DLD1 (cell line): ENCODE data around the gene POLA1.
"Not testable (repeated sequence)": the region's sequence is repeated elsewhere in the genome, so short reads cannot be mapped to it uniquely, and the experiment has no call there.

ENCODE experiments used
- in situ Hi-C: cut with HindIII; loops from 2 replicates; pipeline ENCODE4 v1.10.0; 2017; ENCODE audit warnings: low sequenced_read_pairs

Gene POLA1

DNA sequence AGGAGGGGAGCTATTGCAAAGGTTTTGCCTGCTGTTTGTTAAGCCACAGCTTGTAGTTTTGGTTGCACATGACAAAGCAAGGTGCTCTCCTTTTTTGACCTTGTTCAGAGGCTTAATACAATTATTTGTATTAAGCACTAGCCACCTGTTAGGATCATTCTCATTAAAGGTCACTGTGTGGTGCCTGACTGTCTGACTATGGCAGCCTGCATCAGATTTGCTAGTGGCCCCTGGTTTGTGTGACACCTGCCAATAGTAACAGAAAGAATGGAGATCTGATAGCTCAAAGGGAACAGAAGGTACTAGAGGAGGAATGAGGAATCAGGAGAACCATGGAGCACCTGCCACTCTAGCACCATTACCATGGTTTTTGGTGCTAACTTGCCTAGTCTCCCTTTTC, 102.5 kb downstream of the POLA1 start:
- in situ Hi-C loops, result no loop called here

DNA sequence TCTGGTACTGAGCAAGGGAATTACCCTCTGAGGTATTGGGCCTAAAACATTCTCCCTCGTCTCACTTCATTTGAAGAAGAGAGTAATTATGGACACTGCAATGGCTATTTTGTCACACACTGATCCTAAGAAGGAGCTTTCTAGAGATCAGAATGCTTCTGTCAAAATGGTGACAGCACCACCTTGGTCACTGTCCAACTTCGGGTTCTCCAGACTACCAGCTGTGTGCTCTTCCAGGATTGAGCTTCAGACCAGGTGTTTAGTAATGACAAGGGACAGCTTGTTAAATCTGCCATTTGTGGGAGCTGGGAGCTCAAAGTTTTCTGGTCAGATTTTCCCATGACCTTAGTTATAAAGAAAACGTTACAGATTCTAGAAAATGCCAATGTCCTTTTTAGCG, 105.4 kb downstream of the POLA1 start:
- in situ Hi-C loops, result no loop called here

DNA sequence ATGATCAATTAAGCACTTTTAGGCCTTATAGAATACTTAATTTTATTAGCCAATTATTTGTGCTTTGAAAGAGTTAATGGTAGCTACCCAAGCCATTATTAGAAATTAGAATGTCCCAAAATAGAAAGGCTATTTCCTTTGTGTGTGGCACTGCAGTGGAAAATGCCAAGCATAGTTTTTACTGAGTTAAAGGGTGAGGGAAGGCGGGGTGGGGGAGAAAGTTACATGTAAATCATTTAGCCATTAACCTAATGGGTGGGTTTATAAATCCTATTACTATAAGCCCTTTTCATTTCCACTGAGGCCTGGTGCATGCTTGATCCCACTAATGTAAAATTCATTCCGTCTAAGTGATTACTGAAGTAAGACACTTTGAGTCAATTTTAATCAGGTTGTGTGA, 105.8 kb downstream of the POLA1 start:
- in situ Hi-C loops, result no loop called here

DNA sequence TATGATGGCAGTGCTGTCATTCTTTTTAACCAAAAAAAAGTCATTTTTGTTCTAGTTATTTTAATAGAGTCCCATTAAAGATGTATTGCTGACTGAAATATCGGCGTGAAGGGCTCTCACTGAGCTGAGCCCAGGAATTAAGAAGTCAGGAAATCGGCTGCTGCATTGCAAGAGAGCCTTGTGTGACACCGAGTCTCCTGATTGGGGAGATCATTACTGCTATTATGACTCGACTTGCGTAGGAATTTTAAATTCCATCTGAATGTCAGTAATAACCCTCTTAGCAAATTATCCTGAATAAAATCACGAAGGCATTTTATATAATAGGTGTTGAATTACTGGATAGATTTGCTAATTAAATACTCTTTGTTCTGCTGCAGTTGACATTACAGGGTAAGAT, 111.5 kb downstream of the POLA1 start:
- in situ Hi-C loops, result no loop called here

DNA sequence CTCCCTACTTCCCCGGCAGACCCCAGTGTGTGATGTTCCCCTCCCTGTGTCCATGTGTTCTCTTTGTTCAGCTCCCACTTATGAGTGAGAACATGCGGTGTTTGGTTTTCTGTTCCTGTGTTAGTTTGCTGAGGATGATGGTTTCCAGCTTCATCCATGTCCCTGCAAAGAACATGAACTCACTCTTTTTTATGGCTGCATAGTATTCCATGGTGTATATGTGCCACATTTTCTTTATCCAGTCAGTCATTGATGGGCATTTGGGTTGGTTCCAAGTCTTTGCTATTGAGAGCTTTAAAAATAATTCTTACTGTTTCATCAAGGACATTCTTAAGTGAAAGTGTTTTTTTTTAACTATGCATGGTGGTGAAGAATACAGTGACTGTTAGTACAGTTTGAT, 126.1 kb downstream of the POLA1 start:
- in situ Hi-C loops, result not testable (repeated sequence)

DNA sequence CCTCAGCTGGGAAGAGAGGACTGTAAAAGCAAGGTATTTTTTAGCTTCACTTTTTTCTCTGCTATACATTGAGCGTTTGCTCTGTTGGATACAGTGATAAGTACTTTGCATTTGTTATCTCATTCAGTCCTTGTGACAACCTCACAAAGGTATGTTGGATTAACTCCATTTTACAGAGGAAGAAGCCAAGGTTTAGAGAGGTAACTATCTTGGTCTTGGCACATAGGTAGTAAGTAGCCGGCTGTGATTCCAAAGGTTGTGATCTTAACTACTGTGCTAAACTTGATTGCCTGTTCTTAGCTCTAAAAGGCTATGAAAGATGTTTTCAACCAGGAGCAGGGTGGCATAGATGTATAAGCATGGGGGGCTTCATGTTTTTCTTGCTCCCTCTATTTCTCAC, 134.4 kb downstream of the POLA1 start:
- in situ Hi-C loops, result no loop called here

DNA sequence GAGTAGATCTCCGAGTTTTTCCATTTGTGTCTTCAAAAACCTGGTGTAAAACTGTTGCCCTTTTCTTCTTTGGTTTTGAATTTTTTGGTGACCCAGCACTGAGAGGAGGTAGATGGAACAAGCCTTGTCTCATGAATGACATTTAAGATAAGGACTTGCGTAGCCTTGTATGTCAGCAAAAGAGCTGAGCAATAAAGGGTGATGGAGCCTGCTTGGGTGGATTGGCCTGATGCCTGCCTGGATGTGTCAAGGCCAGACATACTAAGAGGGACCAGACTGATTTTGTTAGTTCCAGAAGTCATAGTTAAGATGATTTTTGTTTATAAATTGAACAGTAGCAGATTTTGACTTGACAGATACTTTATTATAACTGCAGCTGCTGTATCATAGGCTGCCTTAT, 134.9 kb downstream of the POLA1 start:
- in situ Hi-C loops, result no loop called here

DNA sequence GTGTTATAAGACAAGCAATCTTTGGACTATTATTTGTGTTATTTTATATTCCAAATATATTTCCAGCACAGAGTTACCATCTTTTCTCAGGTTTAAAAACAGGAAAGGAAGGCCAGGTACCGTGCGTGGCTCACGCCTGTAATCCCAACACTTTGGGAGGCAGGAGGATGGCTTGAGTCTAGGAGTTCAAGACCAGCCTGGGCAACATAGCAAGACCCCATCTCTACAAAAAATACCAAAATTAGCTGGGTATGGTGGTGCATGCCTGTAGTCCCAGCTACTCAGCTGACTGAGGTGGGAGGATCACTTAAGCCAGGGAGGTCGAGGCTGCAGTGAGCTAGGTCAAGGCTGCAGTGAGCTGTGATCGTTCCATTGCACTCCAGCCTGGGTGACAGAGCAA, 140.0 kb downstream of the POLA1 start:
- in situ Hi-C loops, result no loop called here

DNA sequence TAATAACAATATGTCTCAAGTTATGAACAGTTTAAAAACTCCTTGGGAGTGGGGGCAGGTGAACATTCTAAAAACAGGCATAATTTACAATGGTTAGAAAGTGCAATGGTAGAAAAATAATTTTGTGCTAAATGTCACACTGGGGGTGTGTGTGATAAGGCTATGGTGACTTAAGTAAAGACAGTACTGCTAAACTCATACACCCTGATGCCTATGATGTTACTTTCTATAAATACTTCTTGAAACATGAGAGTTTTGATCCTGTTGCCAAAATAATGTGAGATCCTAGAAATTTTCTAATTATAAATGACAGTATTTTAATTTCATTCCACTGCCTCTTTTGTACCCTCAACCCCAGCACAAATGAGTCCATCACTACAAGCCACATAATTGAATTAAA, 144.2 kb downstream of the POLA1 start:
- in situ Hi-C loops, result no loop called here

DNA sequence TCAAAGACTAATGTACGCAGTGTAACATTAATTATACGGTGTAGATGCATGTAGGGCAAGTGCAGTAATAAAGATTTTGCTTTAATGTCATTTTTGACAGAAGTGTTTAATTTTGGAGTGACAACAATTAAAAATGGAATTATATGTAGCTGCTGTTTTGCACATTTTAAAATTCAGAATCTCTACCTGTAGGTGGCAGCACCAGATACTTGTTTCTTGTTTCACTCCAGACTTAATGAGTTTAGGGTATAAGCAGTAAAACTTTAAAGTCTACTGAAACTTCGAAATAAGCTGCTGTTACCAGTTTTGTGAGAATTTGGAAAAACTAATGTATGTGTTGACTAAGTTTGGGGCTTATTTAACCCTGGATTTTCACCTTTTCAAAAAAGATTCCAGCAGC, 144.9 kb downstream of the POLA1 start:
- in situ Hi-C loops, result no loop called here

DNA sequence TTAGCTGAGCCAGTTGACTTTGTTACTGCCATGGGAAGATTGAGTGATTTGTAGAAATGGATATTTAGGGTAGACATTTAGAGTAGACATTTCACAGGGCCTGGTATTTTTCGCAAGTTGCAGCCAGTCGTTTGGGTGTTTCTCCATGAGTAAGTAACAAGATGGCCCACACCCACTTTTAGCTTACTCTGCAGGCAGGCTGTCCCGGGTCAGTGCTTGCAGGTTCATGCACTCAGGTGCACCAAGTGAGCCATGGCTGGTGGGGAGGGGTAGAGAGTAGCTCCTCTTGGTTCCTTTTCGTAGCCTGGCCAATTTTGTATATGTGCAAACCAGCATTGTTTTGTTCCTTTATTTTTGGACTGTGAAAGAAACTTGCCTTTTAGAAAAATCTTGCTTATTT, 145.6 kb downstream of the POLA1 start:
- in situ Hi-C loops, result no loop called here

DNA sequence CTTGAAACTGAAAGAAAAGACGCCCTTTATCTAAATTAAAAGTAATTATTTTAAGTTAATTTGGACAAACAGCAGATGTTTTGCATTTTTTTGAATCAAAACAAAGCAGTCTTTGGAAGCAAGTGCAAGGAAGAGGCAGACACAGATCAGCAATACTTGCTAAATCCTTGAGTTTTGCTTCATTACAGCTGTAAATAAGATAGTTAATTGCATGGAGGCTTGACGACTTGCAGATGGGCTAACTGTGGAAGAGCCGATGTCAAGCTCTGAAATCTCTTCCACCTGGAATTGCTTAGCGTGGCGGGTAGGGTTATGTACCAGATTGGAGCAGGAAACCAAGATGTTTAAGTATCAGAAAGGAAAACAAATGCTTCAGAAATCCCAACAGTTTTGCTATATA, 148.8 kb downstream of the POLA1 start:
- in situ Hi-C loops, result no loop called here

DNA sequence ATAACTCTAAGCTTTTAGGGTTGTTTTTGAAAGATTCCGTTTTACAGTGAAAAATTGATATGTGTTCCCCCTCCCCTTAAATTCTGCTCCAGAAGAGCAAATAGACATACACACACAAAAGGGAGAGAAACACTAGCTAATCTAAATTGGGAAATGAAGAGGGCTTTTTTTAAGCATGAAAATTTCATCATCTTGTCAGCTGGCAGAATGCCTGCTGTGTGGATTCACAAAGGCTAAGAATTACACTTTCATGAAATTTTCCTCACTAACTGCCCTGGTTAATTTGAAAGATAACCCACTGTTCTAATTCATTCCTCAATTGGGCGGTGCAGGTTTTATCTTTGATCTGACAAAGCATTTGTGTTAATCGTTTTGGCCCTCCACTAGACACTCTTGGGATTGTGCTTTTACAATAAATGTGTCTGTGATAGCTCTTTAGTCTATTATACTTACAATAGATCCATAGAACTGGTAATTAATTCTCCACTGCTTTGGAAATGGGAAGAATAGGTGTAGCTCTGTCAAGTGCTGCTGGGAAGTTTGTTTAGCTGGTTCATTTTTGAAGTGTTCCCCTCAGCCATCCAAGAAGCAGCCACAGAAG, 152.9 kb downstream of the POLA1 start:
- in situ Hi-C loops, result no loop called here

DNA sequence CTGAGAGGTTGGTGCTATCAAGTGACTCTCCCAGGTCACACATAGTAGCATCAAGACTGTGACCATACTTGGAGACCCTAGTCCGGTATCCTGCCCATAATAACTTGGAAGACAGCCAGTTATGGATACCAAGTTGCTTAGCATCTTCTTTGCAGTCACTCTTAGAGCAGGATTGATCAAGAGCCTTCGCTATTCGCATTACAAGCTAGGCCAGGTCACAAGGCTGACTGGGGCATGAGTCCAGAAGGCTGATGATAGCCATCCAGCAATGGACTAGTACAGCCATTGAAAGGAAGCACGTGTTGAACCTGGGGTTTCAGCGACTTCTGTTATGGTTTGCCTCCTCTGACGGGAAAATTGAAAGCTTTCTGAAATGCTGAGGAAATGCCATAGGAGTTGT, 157.6 kb downstream of the POLA1 start:
- in situ Hi-C loops, result no loop called here

DNA sequence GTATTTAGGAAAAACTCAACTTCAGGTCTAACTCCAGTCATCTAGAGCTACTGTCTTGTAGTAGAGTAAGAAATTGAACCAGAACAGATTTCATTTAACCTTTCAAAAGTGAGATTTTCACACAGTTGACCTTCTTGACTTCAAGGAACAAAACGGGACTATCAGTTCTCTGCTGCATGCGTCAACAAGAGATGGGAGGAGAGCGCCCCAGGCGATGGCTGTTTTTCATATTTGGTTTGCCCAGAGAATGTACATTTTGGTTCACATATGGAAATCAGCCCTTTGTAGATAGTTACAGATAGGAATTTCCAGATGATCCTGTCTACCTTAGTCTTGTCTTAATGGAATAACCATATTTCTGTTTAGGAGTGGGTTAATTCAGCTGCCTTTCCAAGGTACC, 158.1 kb downstream of the POLA1 start:
- in situ Hi-C loops, result no loop called here

DNA sequence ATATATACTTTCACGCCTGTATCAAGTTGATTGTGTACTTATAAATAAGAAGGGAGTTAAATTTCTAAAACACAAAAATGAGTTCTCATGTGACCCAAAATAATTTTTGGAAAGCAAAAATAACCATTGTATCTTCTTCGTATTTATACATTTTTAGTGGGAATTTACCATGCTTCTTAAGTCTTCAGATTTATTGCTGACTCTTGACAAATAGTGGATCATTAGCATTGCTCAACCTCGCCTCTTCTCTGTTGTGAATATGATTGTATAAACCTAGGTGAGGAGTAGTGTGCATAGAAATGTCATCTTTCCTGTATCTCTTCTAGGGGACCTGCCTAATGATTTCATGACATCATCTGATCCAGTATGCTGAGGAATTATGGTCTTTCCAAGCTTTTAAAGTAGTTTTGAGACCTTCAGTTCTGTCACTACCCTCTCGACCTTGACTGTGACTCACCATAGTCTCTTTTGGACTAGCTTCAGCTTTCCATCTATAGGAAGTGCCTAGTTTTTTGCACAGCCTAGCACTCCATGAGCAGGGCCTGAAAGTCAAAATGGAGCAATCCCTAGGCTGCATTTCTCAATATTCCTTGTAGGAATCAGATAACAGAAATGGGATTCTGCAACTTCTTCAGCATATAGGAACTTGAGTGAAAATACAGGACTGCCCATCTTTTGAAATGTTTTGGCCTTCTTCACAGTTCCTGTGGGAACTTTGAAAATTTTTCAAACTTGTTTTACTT, 164.5 kb downstream of the POLA1 start:
- in situ Hi-C loops, result no loop called here

DNA sequence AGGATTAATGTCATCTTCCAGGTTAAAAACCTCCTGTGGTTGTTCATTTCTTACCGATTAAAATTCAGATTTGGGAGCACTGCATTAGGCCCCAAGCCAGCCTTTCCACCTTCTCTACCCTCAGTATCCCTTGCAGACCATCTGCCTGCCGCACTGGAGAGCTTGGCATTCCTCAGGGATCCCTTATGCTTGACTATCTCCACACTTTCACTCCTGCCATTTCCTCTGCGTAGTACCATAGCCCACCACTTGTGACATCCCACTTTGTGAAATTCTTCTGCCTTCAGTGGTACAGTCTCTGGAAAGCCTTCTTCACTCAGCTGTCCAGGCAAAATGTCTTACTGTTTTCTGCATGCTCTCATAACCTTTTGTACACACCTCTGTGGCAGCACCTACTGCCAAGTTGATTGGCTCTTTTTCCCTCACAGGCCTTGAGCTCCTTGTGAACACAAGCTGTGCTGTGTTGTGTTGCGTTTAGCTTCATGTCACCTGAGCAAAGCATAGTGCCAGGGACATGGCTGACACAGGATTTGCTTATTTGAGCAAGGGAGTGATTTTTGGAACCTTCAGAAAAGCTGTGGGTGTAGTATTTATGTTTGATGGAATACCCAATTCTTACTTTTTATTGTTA, 165.6 kb downstream of the POLA1 start:
- in situ Hi-C loops, result no loop called here

DNA sequence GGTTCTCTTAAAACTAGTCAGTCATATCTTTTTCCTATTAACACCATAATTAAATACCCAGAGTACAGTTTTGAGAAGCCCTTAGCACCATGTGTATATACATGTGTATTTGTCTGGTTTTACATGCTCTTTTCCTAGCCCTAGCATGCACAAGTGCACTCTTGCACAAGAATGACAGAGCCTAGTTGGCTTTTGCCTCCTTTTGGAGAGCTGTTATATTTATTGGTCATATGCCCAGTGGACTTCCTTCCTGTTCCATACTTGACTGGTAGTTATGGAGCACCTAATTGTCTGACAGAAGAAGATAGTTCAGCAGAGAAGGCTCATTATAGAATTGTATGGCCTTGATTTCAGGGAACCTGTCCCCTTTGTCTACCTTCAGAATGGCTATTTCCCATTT, 166.4 kb downstream of the POLA1 start:
- in situ Hi-C loops, result no loop called here

DNA sequence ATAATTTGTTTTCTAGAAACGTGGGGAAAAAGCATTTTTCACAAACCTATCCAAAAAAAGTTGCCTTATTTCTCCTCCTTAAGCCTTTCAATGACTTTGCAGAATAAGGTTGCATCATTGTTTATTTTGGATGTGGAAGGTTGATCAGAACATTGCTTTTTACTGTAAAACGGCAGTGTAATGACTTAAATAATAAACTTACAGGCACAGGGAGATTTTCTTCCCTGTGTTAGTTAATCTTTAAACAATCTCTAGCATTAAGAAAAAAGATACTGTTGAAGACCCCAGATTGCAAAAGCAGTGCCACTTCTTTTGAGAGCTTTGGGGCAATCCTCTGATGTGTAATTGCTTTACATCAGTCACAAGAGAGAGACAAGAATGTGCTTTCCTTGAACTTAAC, 168.6 kb downstream of the POLA1 start:
- in situ Hi-C loops, result no loop called here

DNA sequence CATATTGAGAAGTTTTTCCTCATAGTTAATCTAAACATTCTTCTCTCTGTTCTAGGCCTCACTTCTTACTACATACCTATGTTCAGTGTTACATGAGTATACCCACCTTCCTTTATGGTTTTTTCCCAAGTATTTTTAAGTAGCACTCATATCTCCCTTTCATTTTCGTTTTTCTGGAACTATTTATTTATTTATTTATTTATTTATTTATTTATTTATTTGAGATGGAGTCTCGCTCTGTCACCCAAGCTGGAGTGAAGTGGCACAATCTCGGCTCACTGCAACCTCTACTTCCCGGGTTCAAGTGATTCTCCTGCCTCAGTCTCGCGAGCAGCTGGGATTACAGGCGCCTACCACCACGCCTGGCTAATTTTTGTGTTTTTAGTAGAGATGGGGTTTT, 170.1 kb downstream of the POLA1 start:
- in situ Hi-C loops, result not testable (repeated sequence)

DNA sequence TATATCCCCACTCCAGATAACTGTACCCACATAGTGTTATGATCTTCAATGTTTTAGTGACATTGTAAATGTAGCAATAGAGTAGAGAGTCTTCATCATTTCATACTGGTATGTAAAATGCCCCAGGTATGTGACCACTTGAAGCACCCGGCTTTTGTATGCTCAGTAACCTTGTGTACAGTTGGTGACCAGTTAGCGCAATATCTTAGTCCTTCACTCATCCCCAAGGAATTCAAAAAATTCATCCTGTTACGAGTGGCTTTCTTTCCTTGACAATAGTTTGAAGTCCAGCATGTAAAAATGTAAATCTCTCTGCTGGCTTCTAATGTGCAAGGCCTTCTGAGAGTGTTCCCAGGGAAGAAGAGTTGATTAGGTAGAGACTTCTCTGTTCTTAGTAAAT, 176.4 kb downstream of the POLA1 start:
- in situ Hi-C loops, result no loop called here

DNA sequence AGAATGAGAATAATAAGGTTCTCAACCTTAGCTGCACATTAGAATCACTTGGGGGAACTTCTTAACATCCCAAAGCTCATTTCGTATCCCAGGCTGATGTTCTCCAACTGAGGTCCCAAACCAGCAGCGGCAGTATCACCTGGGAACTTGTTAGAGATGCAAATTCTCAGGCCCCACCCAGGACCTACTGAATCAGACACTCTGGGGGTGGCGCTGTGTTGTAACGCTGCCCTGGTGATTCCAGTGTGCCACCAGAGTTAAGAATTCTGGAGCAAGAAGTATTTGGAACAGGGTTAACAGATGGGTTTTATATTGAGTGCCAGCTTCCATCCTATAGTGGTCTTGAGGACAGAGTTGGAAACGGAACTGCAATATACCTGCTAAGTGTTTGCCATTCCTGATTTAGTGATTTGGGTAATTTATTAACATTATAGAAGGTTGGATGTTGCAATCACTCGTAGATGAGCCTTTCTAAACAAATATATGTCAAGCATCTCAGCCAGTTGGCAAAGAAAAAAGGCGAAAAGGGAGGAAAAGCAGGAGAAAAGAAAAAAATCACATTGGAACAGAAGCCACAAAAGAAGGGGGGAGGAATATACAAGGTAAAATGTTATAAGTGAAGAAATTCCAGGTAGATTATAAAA, 181.0 kb downstream of the POLA1 start:
- in situ Hi-C loops, result no loop called here
